T-helper 1 cell treated with Interleukin-12 subunit alpha and Interleukin-12 subunit beta and Interleukin-4 antibody, amounts not matched to agents 30 ng/mL and 1 ng/mL, for 36 hours (primary cell): ENCODE results near the gene FSTL4. TPM values are rescaled to one million over a fixed set of nuclear protein-coding genes. Genes with fewer than 3 reads are reported as not detected.

Experiments used
- intact Hi-C: fragments of 100-400 bp; cut with micrococcal nuclease; formaldehyde crosslinking; loops from one replicate; pipeline ENCODE4 v1.15.1; 2024
- total RNA-seq: library from RNA; stranded (reverse); gene quantifications from 2 replicates; pipeline ENCODE4 v1.2.3, GENCODE V29; 2022

Gene FSTL4
- total RNA-seq, 1 donor from 2014 or later, result not detected

- intact Hi-C loops, result no loop called here
These were observed 91.2 kb downstream of the FSTL4 start for GRCh38 chr5:133520991-133521706.

GRCh38 chr5:133520062-133520461 is 92.3 kb downstream of the FSTL4 start:
- intact Hi-C loops, result no loop called here

GRCh38 chr5:133519191-133519590 is 93.2 kb downstream of the FSTL4 start:
- intact Hi-C loops, result no loop called here

- intact Hi-C loops, result no loop called here
These were observed 97.9 kb downstream of the FSTL4 start for GRCh38 chr5:133514456-133514855.

- intact Hi-C loops, result no loop called here
These were observed 99.4 kb downstream of the FSTL4 start for GRCh38 chr5:133512896-133513295.

GRCh38 chr5:133511653-133512235 is 100.6 kb downstream of the FSTL4 start:
- intact Hi-C loops, result no loop called here

- intact Hi-C loops, result no loop called here
These were observed 101.6 kb downstream of the FSTL4 start for GRCh38 chr5:133510634-133511262.

DNA sequence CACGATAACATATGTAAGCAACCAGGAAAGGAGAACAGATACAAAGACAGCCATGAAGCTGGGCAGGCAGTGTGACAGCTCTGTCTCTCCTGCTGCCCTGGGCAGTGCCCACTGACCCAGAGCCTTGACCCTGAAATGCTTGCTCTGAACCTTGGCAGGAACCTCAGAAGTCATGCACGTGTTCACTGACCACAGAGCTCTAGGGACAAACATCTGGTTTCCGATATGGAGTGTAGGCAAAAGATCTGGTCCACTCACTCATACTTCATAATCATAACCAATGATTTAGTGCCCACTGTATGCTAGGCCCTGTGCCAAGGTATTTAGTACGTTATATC is 102.6 kb downstream of the FSTL4 start:
- intact Hi-C loops, result no loop called here

GRCh38 chr5:133508845-133509741 is 103.2 kb downstream of the FSTL4 start:
- intact Hi-C loops, result no loop called here

DNA sequence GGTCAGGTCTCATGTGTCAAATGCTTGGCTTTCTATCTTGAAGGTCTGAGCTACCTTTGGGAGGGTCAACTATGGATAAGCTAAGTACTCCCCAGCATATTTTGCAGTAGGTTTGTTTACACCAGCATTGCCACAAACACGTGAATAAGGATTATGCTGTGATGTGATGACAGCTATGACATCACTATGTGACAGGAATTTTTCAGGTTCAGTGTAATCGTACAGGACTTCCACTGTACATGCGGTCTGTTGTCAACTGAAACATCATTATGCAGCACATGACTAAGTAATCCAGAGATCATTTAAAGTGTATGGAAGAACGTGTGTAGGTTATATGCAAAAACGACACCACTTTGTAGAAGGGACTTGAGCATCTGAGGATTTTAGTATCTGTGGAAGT is 104.0 kb downstream of the FSTL4 start:
- intact Hi-C loops, result no loop called here

DNA sequence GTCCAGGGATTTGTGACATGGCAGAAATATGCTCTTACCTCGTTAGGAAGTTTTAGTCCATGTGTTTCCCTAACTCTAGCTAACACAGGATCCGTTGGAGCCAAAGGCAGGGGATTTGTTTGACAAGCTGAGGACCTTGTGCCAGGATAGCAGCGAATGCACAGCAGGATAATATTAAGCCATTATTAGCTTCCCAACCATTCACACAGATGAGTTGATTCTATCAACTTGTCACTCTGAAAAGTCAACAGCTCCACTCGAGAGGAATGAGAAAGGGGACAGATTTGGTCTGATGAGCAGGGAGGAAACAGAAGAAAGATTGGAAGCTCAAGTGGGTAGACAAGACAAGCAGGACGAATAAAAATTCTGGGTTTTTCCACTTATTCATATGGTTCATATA is 106.2 kb downstream of the FSTL4 start:
- intact Hi-C loops, result no loop called here

GRCh38 chr5:133503511-133503910 is 108.8 kb downstream of the FSTL4 start:
- intact Hi-C loops, result no loop called here

DNA sequence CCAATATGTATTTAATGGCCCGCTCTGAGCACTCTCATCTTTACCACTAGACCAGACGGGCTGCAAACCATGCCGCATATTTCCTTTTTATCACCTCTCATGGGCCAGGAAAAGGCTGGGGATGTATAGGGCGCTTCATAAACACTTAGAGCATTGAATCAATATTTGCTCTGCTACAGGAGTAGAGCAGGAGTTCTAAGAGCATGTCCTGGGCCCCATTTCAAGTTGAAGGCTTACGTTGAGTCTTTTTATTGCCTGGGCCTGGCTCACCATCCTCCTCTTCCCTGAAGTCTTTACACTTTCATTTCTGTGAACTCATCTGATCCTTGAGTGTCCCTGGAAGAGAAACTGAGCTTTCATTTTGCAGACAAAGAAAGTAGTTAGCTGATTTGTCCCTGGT is 112.4 kb downstream of the FSTL4 start:
- intact Hi-C loops, result no loop called here

DNA sequence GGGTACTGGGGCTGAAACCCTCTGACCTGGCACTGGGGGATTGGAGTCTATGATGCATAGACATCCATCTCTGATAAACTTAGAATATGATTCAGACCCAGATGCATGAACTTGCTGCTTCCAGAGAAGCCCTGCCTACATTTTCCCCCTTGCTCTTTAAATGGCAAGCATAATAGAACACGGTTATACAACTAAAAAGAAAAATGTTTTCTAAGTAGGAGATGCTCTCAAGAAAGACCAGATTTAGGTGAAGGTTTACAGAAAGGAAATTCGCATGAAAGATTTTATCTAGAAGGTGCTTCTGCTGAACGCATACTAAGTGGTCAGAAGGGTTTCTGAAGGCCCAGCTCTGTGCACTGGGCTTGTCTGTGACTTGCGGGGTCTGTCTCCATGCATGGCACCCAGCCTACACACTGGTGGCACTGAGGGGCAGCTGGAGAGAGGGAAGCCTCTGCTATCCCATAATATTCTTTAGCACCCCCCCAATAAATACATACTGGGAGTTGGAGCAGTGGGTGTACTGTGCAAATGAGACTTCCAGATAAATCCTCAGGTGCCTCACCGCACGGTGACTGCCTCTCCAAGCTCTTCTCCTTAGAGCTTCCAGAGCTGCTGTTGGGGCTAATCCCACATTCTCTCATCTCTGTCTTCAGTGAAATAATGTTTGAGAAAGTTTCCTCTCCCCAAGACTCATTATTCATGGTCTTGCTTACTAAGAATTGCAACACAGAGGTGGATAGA is 114.6 kb downstream of the FSTL4 start:
- intact Hi-C loops, result no loop called here

- intact Hi-C loops, result no loop called here
These were observed 115.7 kb downstream of the FSTL4 start for GRCh38 chr5:133496631-133497030.

- intact Hi-C loops, result no loop called here
These were observed 117.5 kb downstream of the FSTL4 start for GRCh38 chr5:133494923-133495246.

DNA sequence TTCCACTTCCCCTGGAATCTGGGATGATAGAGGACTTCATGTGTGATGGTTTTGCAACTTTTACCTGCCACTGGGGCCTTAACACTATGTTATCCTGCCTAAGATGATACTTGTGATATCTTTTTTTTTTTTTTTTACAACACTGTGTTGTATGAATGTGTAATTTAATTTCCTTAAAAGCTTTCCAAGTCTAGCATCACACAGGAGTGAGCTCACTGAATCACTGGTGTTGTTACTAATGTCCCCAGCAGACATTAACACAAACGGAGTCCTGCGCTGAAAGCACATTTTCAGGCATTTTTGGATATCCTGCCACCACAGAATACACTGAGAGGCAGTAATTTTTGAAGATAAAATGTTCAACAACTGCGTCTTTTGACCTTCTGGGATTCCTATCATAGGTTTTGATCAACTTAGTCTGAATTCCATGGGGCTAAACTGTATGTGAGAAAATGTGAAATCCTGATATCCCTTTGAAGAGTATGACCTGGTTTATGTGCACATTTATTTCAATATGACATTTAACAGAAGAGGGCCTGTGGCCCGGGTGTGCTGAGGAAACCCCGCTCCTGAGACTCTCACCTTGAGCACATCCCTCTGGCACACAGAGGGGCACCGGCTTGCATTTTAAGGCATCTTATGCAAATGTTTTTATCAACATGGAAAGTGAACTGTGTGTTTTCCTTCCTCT is 118.0 kb downstream of the FSTL4 start:
- intact Hi-C loops, result no loop called here

GRCh38 chr5:133489632-133490031 is 122.7 kb downstream of the FSTL4 start:
- intact Hi-C loops, result no loop called here

DNA sequence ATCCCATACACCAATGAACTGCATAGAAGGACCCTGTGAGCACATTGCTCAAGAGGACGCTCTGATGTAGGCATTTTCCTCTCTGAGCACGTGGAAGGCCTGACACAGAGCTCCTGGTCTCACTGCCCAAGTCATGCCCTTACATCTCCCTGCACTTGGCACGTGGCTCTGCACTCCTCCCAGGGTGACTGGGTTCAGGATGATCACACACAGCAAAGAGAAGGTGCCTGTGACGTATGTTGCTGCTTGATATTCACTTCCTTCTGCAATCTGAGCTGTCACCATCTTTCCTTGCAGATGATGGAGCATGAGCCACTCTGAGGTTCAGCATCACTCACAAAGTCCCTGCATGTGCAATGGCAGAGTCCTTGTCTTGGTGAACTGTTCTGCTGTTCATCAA is 125.2 kb downstream of the FSTL4 start:
- intact Hi-C loops, result no loop called here

GRCh38 chr5:133485468-133485867 is 126.9 kb downstream of the FSTL4 start:
- intact Hi-C loops, result no loop called here
